H1 (cell line): ENCODE results near the gene C12orf42. TPM values are rescaled to one million over a fixed set of nuclear protein-coding genes. Genes with fewer than 3 reads are reported as not detected.

ENCODE experiments used
- CTCF ChIA-PET: fragments of 300-600 bp; sonication (Branson Sonifier 250); formaldehyde crosslinking; loops from one replicate; lab custom pipeline; 2021; ENCODE audit not compliant: partially characterized antibody; lab: Charles Lee
- POLR2A ChIA-PET: fragments of 300-600 bp; sonication (Branson Sonifier 250); formaldehyde crosslinking; loops from one replicate; lab custom pipeline; 2021; ENCODE audit warnings: inconsistent platforms; ENCODE audit not compliant: partially characterized antibody; lab: Charles Lee
- DNase-seq, 2 experiments: peaks; one replicate each; pipeline versions ENCODE4 v3.0.0 to v3.0.0-alpha.2; 2010 to 2022; ENCODE audit warnings: low spot score in 2 of 2, low read depth in 1 of 2, mixed read lengths in 1 of 2
- FAIRE-seq: peaks from 2 replicates; lab custom pipeline; 2011; peaks lifted over from hg19 to GRCh38; lab: Jason Lieb, UNC
- H2AFZ ChIP-seq: 2 replicates; pipeline ENCODE4 v1.8.1; 2012; ENCODE audit warnings: low read length, inconsistent platforms
- H2AK5ac ChIP-seq: 2 replicates; pipeline ENCODE4 v1.6.1; 2013; ENCODE audit warnings: low read depth, low read length
- H2BK120ac ChIP-seq: replicated peaks from 2 replicates; pipeline ENCODE3; 2013; ENCODE audit warnings: low read depth, low read length, inconsistent platforms
- H2BK12ac ChIP-seq: 2 replicates; pipeline ENCODE4 v1.6.1; 2013; ENCODE audit warnings: low read depth, low read length
- H2BK15ac ChIP-seq: 2 replicates; pipeline ENCODE4 v1.6.1; 2013; ENCODE audit warnings: low read length
- H2BK20ac ChIP-seq: 2 replicates; pipeline ENCODE4 v1.6.1; 2013; ENCODE audit warnings: low read length
- H2BK5ac ChIP-seq: 2 replicates; pipeline ENCODE4 v1.6.1; 2013; ENCODE audit warnings: low read depth, low read length
- H3K14ac ChIP-seq: 2 replicates; pipeline ENCODE4 v1.6.1; 2013; ENCODE audit warnings: inconsistent platforms; ENCODE audit not compliant: insufficient read length
- H3K18ac ChIP-seq: 2 replicates; pipeline ENCODE4 v1.6.1; 2013; ENCODE audit warnings: low read length; ENCODE audit errors: extremely low read depth
- H3K23ac ChIP-seq: 2 replicates; pipeline ENCODE4 v1.6.1; 2013; ENCODE audit warnings: inconsistent platforms; ENCODE audit not compliant: insufficient read length
- H3K23me2 ChIP-seq: 2 replicates; pipeline ENCODE4 v1.6.1; 2013; ENCODE audit warnings: low read depth, low read length
- H3K27ac ChIP-seq: 2 replicates; pipeline ENCODE4 v1.6.1; 2011; ENCODE audit warnings: low read depth, low read length, inconsistent platforms
- H3K27me3 ChIP-seq, 4 experiments: replicated peaks in 1 of 4; 1 replicate in 1 of 4; 2 replicates in 3 of 4; pipeline versions ENCODE4 v1.6.1 to v1.8.1; 2011 to 2013; ENCODE audit warnings: low read length in 3 of 4, mild to moderate bottlenecking in 3 of 4, inconsistent platforms in 2 of 4, mixed read lengths in 2 of 4, moderate library complexity in 1 of 4; ENCODE audit not compliant: control insufficient read depth in 3 of 4, insufficient read depth in 3 of 4; ENCODE audit errors: extremely low read depth in 1 of 4
- H3K36me3 ChIP-seq, 4 experiments: 2 replicates each; pipeline versions ENCODE4 v1.6.1 to v1.8.1; 2011 to 2013; ENCODE audit warnings: mild to moderate bottlenecking in 4 of 4, low read length in 3 of 4, moderate library complexity in 2 of 4, control low read depth in 1 of 4, inconsistent platforms in 1 of 4; ENCODE audit not compliant: insufficient read depth in 4 of 4, control insufficient read depth in 2 of 4
- H3K4ac ChIP-seq: replicated peaks from 2 replicates; pipeline ENCODE3; 2013; ENCODE audit warnings: low read length, low read depth, mixed read lengths, inconsistent platforms; ENCODE audit not compliant: insufficient read length
- H3K4me1 ChIP-seq, 4 experiments: replicated peaks in 1 of 4; 1 replicate in 1 of 4; 2 replicates in 3 of 4; pipeline versions ENCODE4 v1.6.1 to v1.8.1; 2011 to 2013; ENCODE audit warnings: low read length in 3 of 4, inconsistent platforms in 2 of 4, mixed read lengths in 1 of 4; ENCODE audit not compliant: insufficient read depth in 4 of 4, control insufficient read depth in 3 of 4
- H3K4me2 ChIP-seq, 2 experiments: 2 replicates each; pipeline versions ENCODE4 v1.6.1 to v1.8.1; 2011 to 2013; ENCODE audit warnings: low read depth in 2 of 2, low read length in 2 of 2, control low read depth in 1 of 2, inconsistent platforms in 1 of 2, mild to moderate bottlenecking in 1 of 2; ENCODE audit not compliant: insufficient read depth in 1 of 2
- H3K4me3 ChIP-seq, 4 experiments: fragments of 200-600, 300-600 bp in 1 of 4; sonication (generic), shearing (Covaris generic), sonication (Bioruptor Twin) in 1 of 4; 2 replicates each; pipeline versions ENCODE4 v1.5.1 to v1.8.1; 2011 to 2016; ENCODE audit warnings: low read length in 4 of 4, low read depth in 3 of 4, control low read depth in 2 of 4, inconsistent platforms in 2 of 4, mild to moderate bottlenecking in 2 of 4, mixed read lengths in 1 of 4, moderate library complexity in 1 of 4; ENCODE audit not compliant: insufficient read depth in 2 of 4; ENCODE audit errors: extremely low read depth in 1 of 4
- H3K56ac ChIP-seq: replicated peaks from 2 replicates; pipeline ENCODE3; 2013; ENCODE audit warnings: low read depth, mild to moderate bottlenecking, mixed read lengths, low read length, inconsistent platforms; ENCODE audit not compliant: insufficient read length
- H3K79me1 ChIP-seq: 2 replicates; pipeline ENCODE4 v1.6.1; 2013; ENCODE audit warnings: low read depth, low read length, control low read depth
- H3K79me2 ChIP-seq, 2 experiments: 2 replicates each; pipeline versions ENCODE4 v1.6.1 to v1.8.1; 2012 to 2013; ENCODE audit warnings: low read length in 2 of 2, mild to moderate bottlenecking in 2 of 2, inconsistent platforms in 1 of 2; ENCODE audit not compliant: insufficient read depth in 2 of 2, control insufficient read depth in 1 of 2
- H3K9ac ChIP-seq, 4 experiments: replicated peaks in 1 of 4; 1 replicate in 1 of 4; 2 replicates in 3 of 4; pipeline versions ENCODE4 v1.6.1 to v1.8.1; 2011 to 2013; ENCODE audit warnings: low read depth in 3 of 4, low read length in 3 of 4, control low read depth in 2 of 4, mild to moderate bottlenecking in 2 of 4, moderate library complexity in 2 of 4, inconsistent platforms in 1 of 4; ENCODE audit errors: extremely low read depth in 1 of 4
- H3K9me3 ChIP-seq, 2 experiments: 2 replicates each; pipeline versions ENCODE4 v1.6.1 to v1.8.1; 2012 to 2013; ENCODE audit warnings: mild to moderate bottlenecking in 2 of 2, moderate library complexity in 2 of 2, control low read depth in 1 of 2, inconsistent platforms in 1 of 2, low read depth in 1 of 2, low read length in 1 of 2, mixed read lengths in 1 of 2; ENCODE audit not compliant: insufficient read depth in 2 of 2
- H4K20me1 ChIP-seq, 2 experiments: replicated peaks in 1 of 2; 2 replicates each; pipeline versions ENCODE3 to v1.8.1; 2011 to 2013; ENCODE audit warnings: inconsistent platforms in 2 of 2, low read length in 2 of 2, mild to moderate bottlenecking in 1 of 2; ENCODE audit not compliant: insufficient read depth in 2 of 2, control insufficient read depth in 1 of 2
- H4K5ac ChIP-seq: 2 replicates; pipeline ENCODE4 v1.6.1; 2013; ENCODE audit warnings: low read length, low read depth, mixed read lengths, inconsistent platforms; ENCODE audit not compliant: insufficient read length
- H4K8ac ChIP-seq: 2 replicates; pipeline ENCODE4 v1.8.0; 2013; ENCODE audit warnings: mild to moderate bottlenecking, moderate library complexity, low read length, inconsistent platforms; ENCODE audit not compliant: insufficient read depth; ENCODE audit errors: extremely low read depth
- H4K91ac ChIP-seq: replicated peaks from 2 replicates; pipeline ENCODE3; 2013; ENCODE audit warnings: low read length, mixed read lengths, inconsistent platforms; ENCODE audit not compliant: insufficient read length
- CBX8 ChIP-seq: fragments of 300-800, 300-1000 bp; sonication (generic); IDR thresholded peaks from 2 replicates; pipeline ENCODE4 v1.7.1; 2016; ENCODE audit warnings: low read depth, low read length, borderline replicate concordance
- JUN ChIP-seq: IDR thresholded peaks from 2 replicates; pipeline ENCODE4 v1.6.1; 2011; ENCODE audit warnings: low read depth, mild to moderate bottlenecking, improper control_type of control experiment, low read length
- SP1 ChIP-seq: IDR thresholded peaks from 2 replicates; pipeline ENCODE4 v1.6.1; 2011; ENCODE audit warnings: low read depth, low read length
- WGBS, 2 experiments: shearing (Covaris generic) in 1 of 2; methylation state at CpG; one replicate each; pipeline versions ENCODE4 v1.1.6 to v1.1.7; 2013 to 2015; ENCODE audit warnings: low lambda C conversion rate in 2 of 2, mixed read lengths in 2 of 2, inconsistent platforms in 1 of 2, low coverage in 1 of 2, missing lambda C conversion rate in 1 of 2; ENCODE audit not compliant: insufficient replicate concordance in 2 of 2, insufficient coverage in 1 of 2, insufficient read length in 1 of 2; ENCODE audit errors: extremely low coverage in 1 of 2, missing lambda C conversion rate in 1 of 2; 5-methylcytosine and 5-hydroxymethylcytosine counted together
- polyA plus RNA-seq, 7 experiments: library from polyadenylated mRNA; depleted of rRNA in 3 of 7; stranded (reverse) in 5 of 7; unstranded in 2 of 7; fragments of >200 nt in 5 of 7; fragments of 200-250 nt in 2 of 7; gene quantifications; 1 replicate in 5 of 7; 2 replicates in 1 of 7; 4 replicates in 1 of 7; pipeline versions ENCODE4 v1.2.1 to v1.2.3, GENCODE V29; 2011 to 2013; ENCODE audit warnings: missing spikeins in 2 of 7, mixed read lengths in 2 of 7
- total RNA-seq: library from RNA; stranded (reverse); fragmentation: NEBNext Ultra II Directional; extraction: Animal tissue kit (Norgen Biotek cat#: 25700); gene quantifications from 2 replicates; pipeline ENCODE4 v1.2.1, GENCODE V29; 2021

Gene C12orf42
- total and polyA plus RNA-seq, 2 of the 8 experiments (the other 6 are each of a cell fraction or from before 2014, with no cell fraction given): 0.05 TPM; not detected in 1

- no peak overlapping the region for H3K4me2 ChIP-seq
- no peaks in the 10 kb centered on the region for H3K4me1 ChIP-seq
- no peaks in the 10 kb centered on the region for H3K79me1 ChIP-seq
- H2BK20ac ChIP-seq: no peak overlapping the region
- no peak overlapping the region for H2BK12ac ChIP-seq
- no peak overlapping the region for H3K4ac ChIP-seq
- ChIA-PET CTCF (no interaction called here), POLR2A (no interaction called here)
- H2BK15ac ChIP-seq: no peak overlapping the region
- no peaks in the 10 kb centered on the region for H4K20me1 ChIP-seq
- no peaks in the 10 kb centered on the region for H3K23me2 ChIP-seq
- DNase-seq (no peak), FAIRE-seq (no peak)
- H4K8ac ChIP-seq: no peak overlapping the region
- H2AK5ac ChIP-seq: no peak overlapping the region
- no peak overlapping the region for H4K5ac ChIP-seq
- no peak overlapping the region for H4K91ac ChIP-seq
- H3K18ac ChIP-seq: no peak overlapping the region
- H3K27me3 ChIP-seq: no peaks in the 10 kb centered on the region
- WGBS, 2 experiments: 83% methylated on average over 2 of the region's 2 CpGs; no CpG with 5 or more reads in 1 of the 2 experiments
- no peaks in the 10 kb centered on the region for H3K36me3 ChIP-seq
- H2BK120ac ChIP-seq: no peak overlapping the region
- no peak overlapping the region for H3K27ac ChIP-seq
- no peak overlapping the region for H2BK5ac ChIP-seq
- H2AFZ ChIP-seq: no peak overlapping the region
- no peak overlapping the region for H3K14ac ChIP-seq
- H3K56ac ChIP-seq: no peak overlapping the region
- no peak overlapping the region for H3K9ac ChIP-seq
- H3K9me3 ChIP-seq: no peaks in the 10 kb centered on the region
- H3K4me3 ChIP-seq: no peak overlapping the region
- no peaks in the 10 kb centered on the region for H3K79me2 ChIP-seq
- H3K23ac ChIP-seq: no peak overlapping the region
- TF ChIP-seq JUN (no peak), SP1 (no peak), CBX8 (no peak)
These were observed 177.2 kb downstream of the C12orf42 start for GRCh38 chr12:103318566-103318965.
